ENCODE results near the gene NRF1. TPM values are rescaled to one million over a fixed set of nuclear protein-coding genes. Genes with fewer than 3 reads are reported as not detected.
A peak's percentile ranks its signal among the peaks of the same experiment; 100 is the strongest.

NRF1 gene
- polyA plus RNA-seq, 2 donors = 4.7 to 5.7 TPM

- Histone ChIP-seq H3K4me3 (ENCODE audit: low read depth in 1 of 2, low read length in 2 of 2) (no peak overlapping the region), H3K27me3 (ENCODE audit: control insufficient read depth in 1 of 2, insufficient read depth in 2 of 2, low read length in 2 of 2) (peaks cover 0 to 9% of the 10 kb centered on the region in 2 donors)
- WGBS, 2 donors = 81 to 84% methylated on average over 12 of the region's 12 CpGs
Measured at GRCh38 chr7:129775695-129776361, 164.3 kb downstream of the NRF1 start.

GRCh38 chr7:129776362-129776722 is 164.8 kb downstream of the NRF1 start:
- Histone ChIP-seq H3K4me1 (ENCODE audit: control insufficient read depth in 2 of 2, insufficient read depth in 2 of 2, low read length in 1 of 2) (peaks cover 3 to 14% of the 10 kb centered on the region in 2 donors), H3K36me3 (ENCODE audit: control insufficient read depth in 2 of 2, insufficient read depth in 2 of 2, low read length in 1 of 2) (peaks cover 0 to 2% of the 10 kb centered on the region in 2 donors), H3K4me3 (ENCODE audit: low read depth in 1 of 2, low read length in 2 of 2) (no peak overlapping the region), H3K27me3 (ENCODE audit: control insufficient read depth in 1 of 2, insufficient read depth in 2 of 2, low read length in 2 of 2) (peaks cover 0 to 11% of the 10 kb centered on the region in 2 donors), H3K9me3 (ENCODE audit: control insufficient read depth in 2 of 2, insufficient read depth in 1 of 2, low read depth in 1 of 2, low read length in 1 of 2) (no peaks in the 10 kb centered on the region), H3K27ac (ENCODE audit: low read depth in 2 of 2, low read length in 1 of 2) (no peak overlapping the region)
- 86 to 89% methylated on average over 1 of the region's 1 CpG for WGBS, 2 donors

More at GRCh38 chr7:129775695-129776361, 164.3 kb downstream of the NRF1 start:
- H3K36me3 ChIP-seq (ENCODE audit: control insufficient read depth in 2 of 2, insufficient read depth in 2 of 2, low read length in 1 of 2) = peaks cover 0 to 2% of the 10 kb centered on the region in 2 donors
- no peak overlapping the region for H3K27ac ChIP-seq (ENCODE audit: low read depth in 2 of 2, low read length in 1 of 2)
- no peaks in the 10 kb centered on the region for H3K9me3 ChIP-seq (ENCODE audit: control insufficient read depth in 2 of 2, insufficient read depth in 1 of 2, low read depth in 1 of 2, low read length in 1 of 2)
- H3K4me1 ChIP-seq (ENCODE audit: control insufficient read depth in 2 of 2, insufficient read depth in 2 of 2, low read length in 1 of 2) = peaks cover 3 to 11% of the 10 kb centered on the region in 2 donors

- H3K9me3 ChIP-seq (ENCODE audit: control insufficient read depth in 2 of 2, insufficient read depth in 1 of 2, low read depth in 1 of 2, low read length in 1 of 2) = no peaks in the 10 kb centered on the region
- H3K4me1 ChIP-seq (ENCODE audit: control insufficient read depth in 2 of 2, insufficient read depth in 2 of 2, low read length in 1 of 2) = peaks cover 8 to 17% of the 10 kb centered on the region in 2 donors
- peaks cover 0 to 19% of the 10 kb centered on the region in 2 donors for H3K27me3 ChIP-seq (ENCODE audit: control insufficient read depth in 1 of 2, insufficient read depth in 2 of 2, low read length in 2 of 2)
- no peak overlapping the region for H3K27ac ChIP-seq (ENCODE audit: low read depth in 2 of 2, low read length in 1 of 2)
- H3K4me3 ChIP-seq (ENCODE audit: low read depth in 1 of 2, low read length in 2 of 2) = no peak overlapping the region
- H3K36me3 ChIP-seq (ENCODE audit: control insufficient read depth in 2 of 2, insufficient read depth in 2 of 2, low read length in 1 of 2) = peaks cover 0 to 2% of the 10 kb centered on the region in 2 donors
- WGBS, 2 donors = 64 to 67% methylated on average over 19 of the region's 19 CpGs
Measured at GRCh38 chr7:129777195-129777844, 165.8 kb downstream of the NRF1 start.

GRCh38 chr7:129777993-129778769 is 166.7 kb downstream of the NRF1 start:
- Histone ChIP-seq H3K27me3 (ENCODE audit: control insufficient read depth in 1 of 2, insufficient read depth in 2 of 2, low read length in 2 of 2) (peaks cover 0 to 27% of the 10 kb centered on the region in 2 donors), H3K4me1 (ENCODE audit: control insufficient read depth in 2 of 2, insufficient read depth in 2 of 2, low read length in 1 of 2) (peaks cover 8 to 17% of the 10 kb centered on the region in 2 donors), H3K4me3 (ENCODE audit: low read depth in 1 of 2, low read length in 2 of 2) (peak overlapping the region in 1 of 2 donors; percentile 65), H3K27ac (ENCODE audit: low read depth in 2 of 2, low read length in 1 of 2) (no peak overlapping the region), H3K9me3 (ENCODE audit: control insufficient read depth in 2 of 2, insufficient read depth in 1 of 2, low read depth in 1 of 2, low read length in 1 of 2) (no peaks in the 10 kb centered on the region), H3K36me3 (ENCODE audit: control insufficient read depth in 2 of 2, insufficient read depth in 2 of 2, low read length in 1 of 2) (peaks cover 0 to 2% of the 10 kb centered on the region in 2 donors)
- 38 to 45% methylated on average over 45 of the region's 45 CpGs for WGBS, 2 donors

GRCh38 chr7:129778770-129779601 is 167.5 kb downstream of the NRF1 start:
- H3K4me3 ChIP-seq (ENCODE audit: low read depth in 1 of 2, low read length in 2 of 2) = peak overlapping the region; percentile 65 to 68
- H3K9me3 ChIP-seq (ENCODE audit: control insufficient read depth in 2 of 2, insufficient read depth in 1 of 2, low read depth in 1 of 2, low read length in 1 of 2) = no peaks in the 10 kb centered on the region
- peaks cover 0 to 31% of the 10 kb centered on the region in 2 donors for H3K27me3 ChIP-seq (ENCODE audit: control insufficient read depth in 1 of 2, insufficient read depth in 2 of 2, low read length in 2 of 2)
- peaks cover 8 to 17% of the 10 kb centered on the region in 2 donors for H3K4me1 ChIP-seq (ENCODE audit: control insufficient read depth in 2 of 2, insufficient read depth in 2 of 2, low read length in 1 of 2)
- H3K27ac ChIP-seq (ENCODE audit: low read depth in 2 of 2, low read length in 1 of 2) = peak overlapping the region; percentile 87 to 91
- peaks cover 0 to 2% of the 10 kb centered on the region in 2 donors for H3K36me3 ChIP-seq (ENCODE audit: control insufficient read depth in 2 of 2, insufficient read depth in 2 of 2, low read length in 1 of 2)
- 2% methylated on average over 71 to 84 of the region's 84 CpGs for WGBS, 2 donors

- H3K9me3 ChIP-seq (ENCODE audit: control insufficient read depth in 2 of 2, insufficient read depth in 1 of 2, low read depth in 1 of 2, low read length in 1 of 2) = no peaks in the 10 kb centered on the region
- H3K4me1 ChIP-seq (ENCODE audit: control insufficient read depth in 2 of 2, insufficient read depth in 2 of 2, low read length in 1 of 2) = peaks cover 10 to 17% of the 10 kb centered on the region in 2 donors
- peak overlapping the region; percentile 65 to 68 for H3K4me3 ChIP-seq (ENCODE audit: low read depth in 1 of 2, low read length in 2 of 2)
- H3K27ac ChIP-seq (ENCODE audit: low read depth in 2 of 2, low read length in 1 of 2) = peak overlapping the region; percentile 87 to 91
- no peaks in the 10 kb centered on the region for H3K36me3 ChIP-seq (ENCODE audit: control insufficient read depth in 2 of 2, insufficient read depth in 2 of 2, low read length in 1 of 2)
- peaks cover 5 to 35% of the 10 kb centered on the region in 2 donors for H3K27me3 ChIP-seq (ENCODE audit: control insufficient read depth in 1 of 2, insufficient read depth in 2 of 2, low read length in 2 of 2)
- WGBS, 2 donors = 1% methylated on average over 65 to 76 of the region's 76 CpGs
Measured at GRCh38 chr7:129779602-129780256, 168.2 kb downstream of the NRF1 start.

GRCh38 chr7:129780257-129780973 is 168.9 kb downstream of the NRF1 start:
- H3K36me3 ChIP-seq (ENCODE audit: control insufficient read depth in 2 of 2, insufficient read depth in 2 of 2, low read length in 1 of 2) = no peaks in the 10 kb centered on the region
- H3K4me1 ChIP-seq (ENCODE audit: control insufficient read depth in 2 of 2, insufficient read depth in 2 of 2, low read length in 1 of 2) = peaks cover 10 to 17% of the 10 kb centered on the region in 2 donors
- 0 to 2% methylated on average over 53 to 64 of the region's 64 CpGs for WGBS, 2 donors
- H3K4me3 ChIP-seq (ENCODE audit: low read depth in 1 of 2, low read length in 2 of 2) = peak overlapping the region; percentile 65 to 68
- peak overlapping the region; percentile 47 to 91 for H3K27ac ChIP-seq (ENCODE audit: low read depth in 2 of 2, low read length in 1 of 2)
- H3K27me3 ChIP-seq (ENCODE audit: control insufficient read depth in 1 of 2, insufficient read depth in 2 of 2, low read length in 2 of 2) = peaks cover 6 to 42% of the 10 kb centered on the region in 2 donors
- no peaks in the 10 kb centered on the region for H3K9me3 ChIP-seq (ENCODE audit: control insufficient read depth in 2 of 2, insufficient read depth in 1 of 2, low read depth in 1 of 2, low read length in 1 of 2)

Data from esophagus (tissue), 2 donors.